Esophagus muscularis mucosa (tissue), 3 donors: ENCODE measurements around the gene ST3GAL5.
A peak's percentile ranks its signal among the peaks of the same experiment; 100 is the strongest.

Experiments
- CTCF ChIP-seq, 3 experiments: fragments of 200-600 bp in 2 of 3; fragments of 450-650 bp in 1 of 3; sonication (generic) in 2 of 3; IDR thresholded peaks; one replicate each; pipeline ENCODE4 v1.5.1; 2017 to 2019; ENCODE audit warnings: antibody characterized with exemption in 3 of 3, mild to moderate bottlenecking in 2 of 3, moderate library complexity in 1 of 3
- POLR2A ChIP-seq: fragments of 450-650 bp; IDR thresholded peaks from one replicate; pipeline ENCODE4 v1.6.1; 2017; ENCODE audit warnings: antibody characterized with exemption, moderate library complexity, mild to moderate bottlenecking, low read depth

DNA sequence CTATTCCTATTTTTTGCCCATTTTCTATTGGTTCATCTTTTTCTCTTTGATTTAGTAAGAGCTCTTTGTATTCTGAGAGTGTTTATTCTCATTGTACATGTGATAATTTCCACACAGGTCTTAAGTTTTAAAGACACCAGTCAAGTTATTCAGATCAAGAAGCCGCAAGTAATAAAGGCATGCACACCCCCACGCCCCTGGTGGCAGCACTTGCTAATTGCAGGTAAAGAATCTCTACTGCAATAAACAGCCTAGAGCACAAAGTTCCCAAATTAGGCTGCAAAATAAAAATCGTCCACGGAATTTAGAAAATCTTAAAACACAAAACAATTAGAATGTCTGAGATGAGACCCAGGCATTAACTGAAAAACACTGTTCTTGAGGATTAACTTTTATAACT, 45.2 kb downstream of the ST3GAL5 start:
- TF ChIP-seq CTCF (IDR thresholded peaks at IDR 0.05) (peak in 1 of 3 experiments; percentile 36), POLR2A (no peak)
